Endothelial cell of umbilical vein (primary cell): Measurements from ENCODE around the gene ACTG1. TPM values are rescaled to one million over a fixed set of nuclear protein-coding genes. Genes with fewer than 3 reads are reported as not detected.

Experiments used
- BruUV-seq: library from RNA; stranded (reverse); fragments of 400-500 nt; replicated peaks from 2 replicates; lab custom pipeline; 2021; lab: Mats Ljungman, UMichigan
- CTCF ChIA-PET: fragments of 300-600, 350-600 bp; sonication (Branson Sonifier 250); formaldehyde crosslinking; loops from one replicate; lab custom pipeline; 2021; ENCODE audit warnings: antibody characterized with exemption, inconsistent platforms; lab: Charles Lee
- POLR2A ChIA-PET: fragments of 300-600, 350-600 bp; sonication (Branson Sonifier 250); formaldehyde crosslinking; loops from one replicate; lab custom pipeline; 2021; ENCODE audit warnings: antibody characterized with exemption, inconsistent platforms; lab: Charles Lee
- DNase-seq: peaks from one replicate; pipeline ENCODE4 v3.0.0-alpha.2; 2011; ENCODE audit warnings: low read depth, low spot score
- FAIRE-seq: peaks from 2 replicates; lab custom pipeline; 2011; peaks lifted over from hg19 to GRCh38; lab: Jason Lieb, UNC
- H2AFZ ChIP-seq: 2 replicates; pipeline ENCODE4 v1.6.0; 2012; ENCODE audit warnings: low read depth, low read length, control low read depth, inconsistent platforms
- H3K27ac ChIP-seq: 2 replicates; pipeline ENCODE4 v1.5.1; 2011; ENCODE audit warnings: low read depth, mild to moderate bottlenecking, control low read depth, low read length, moderate library complexity; ENCODE audit not compliant: insufficient read depth
- H3K27me3 ChIP-seq, 2 experiments: 2 replicates each; pipeline versions ENCODE4 v1.6.0 to v1.6.1; 2011; ENCODE audit warnings: low read length in 2 of 2, mixed read lengths in 1 of 2; ENCODE audit not compliant: control insufficient read depth in 2 of 2, insufficient read depth in 2 of 2
- H3K36me3 ChIP-seq, 2 experiments: 2 replicates in 1 of 2; 3 replicates in 1 of 2; pipeline ENCODE4 v1.5.1; 2011; ENCODE audit warnings: low read length in 2 of 2, mild to moderate bottlenecking in 1 of 2, moderate library complexity in 1 of 2; ENCODE audit not compliant: control insufficient read depth in 2 of 2, insufficient read depth in 2 of 2; ENCODE audit errors: extremely low read depth in 1 of 2
- H3K4me1 ChIP-seq: 3 replicates; pipeline ENCODE4 v1.5.1; 2011; ENCODE audit warnings: mild to moderate bottlenecking, low read length; ENCODE audit not compliant: control insufficient read depth, insufficient read depth; ENCODE audit errors: extremely low read depth
- H3K4me2 ChIP-seq: 2 replicates; pipeline ENCODE4 v1.6.1; 2011; ENCODE audit warnings: low read length, control low read depth, mixed read lengths; ENCODE audit not compliant: insufficient read depth
- H3K4me3 ChIP-seq, 3 experiments: fragments of 200-600 bp in 1 of 3; sonication (generic), shearing (Covaris generic) in 1 of 3; replicated peaks in 1 of 3; 2 replicates each; pipeline ENCODE4 v1.5.1; 2011 to 2016; ENCODE audit warnings: control low read depth in 3 of 3, low read length in 3 of 3, mild to moderate bottlenecking in 2 of 3, inconsistent platforms in 1 of 3, low read depth in 1 of 3, moderate library complexity in 1 of 3; ENCODE audit not compliant: insufficient read depth in 1 of 3
- H3K79me2 ChIP-seq: 2 replicates; pipeline ENCODE4 v1.6.0; 2012; ENCODE audit warnings: low read length, inconsistent platforms; ENCODE audit not compliant: control insufficient read depth, insufficient read depth
- H3K9ac ChIP-seq: replicated peaks from 2 replicates; pipeline ENCODE3; 2011; ENCODE audit warnings: low read length, control low read depth; ENCODE audit not compliant: insufficient read depth; ENCODE audit errors: extremely low read depth
- H3K9me1 ChIP-seq: replicated peaks from 3 replicates; pipeline ENCODE4 v1.6.0; 2011; ENCODE audit warnings: mild to moderate bottlenecking, low read length; ENCODE audit not compliant: control insufficient read depth, insufficient read depth; ENCODE audit errors: extremely low read depth
- H3K9me3 ChIP-seq: replicated peaks from 2 replicates; pipeline ENCODE4 v1.5.1; 2012; ENCODE audit warnings: low read length, inconsistent platforms; ENCODE audit not compliant: control insufficient read depth, insufficient read depth
- H4K20me1 ChIP-seq: replicated peaks from 2 replicates; pipeline ENCODE3; 2011; ENCODE audit warnings: mild to moderate bottlenecking, low read length; ENCODE audit not compliant: control insufficient read depth, insufficient read depth; ENCODE audit errors: extremely low read depth
- EZH2 ChIP-seq: IDR thresholded peaks from 2 replicates; pipeline ENCODE4 v1.6.1; 2012; ENCODE audit warnings: borderline replicate concordance, low read depth, mild to moderate bottlenecking, moderate library complexity, low read length, inconsistent platforms; ENCODE audit not compliant: severe bottlenecking
- FOS ChIP-seq: IDR thresholded peaks from 2 replicates; pipeline ENCODE4 v1.6.1; 2011; ENCODE audit warnings: mild to moderate bottlenecking, low read length, moderate library complexity, borderline replicate concordance; ENCODE audit not compliant: insufficient read depth
- GATA2 ChIP-seq: IDR thresholded peaks from 2 replicates; pipeline ENCODE4 v1.7.0; 2011; ENCODE audit warnings: low read depth, mild to moderate bottlenecking, moderate library complexity, mixed read lengths, low read length; ENCODE audit not compliant: insufficient read length, insufficient read depth
- JUN ChIP-seq: IDR thresholded peaks from 2 replicates; pipeline ENCODE4 v1.6.1; 2011; ENCODE audit warnings: borderline replicate concordance, low read depth; ENCODE audit not compliant: insufficient read length, insufficient read depth
- POLR2A ChIP-seq: IDR thresholded peaks from 2 replicates; pipeline ENCODE4 v1.6.1; 2012; ENCODE audit warnings: low read depth, mild to moderate bottlenecking, control low read depth, low read length
- POLR2AphosphoS5 ChIP-seq: IDR thresholded peaks from 2 replicates; pipeline ENCODE4 v1.6.1; 2012; ENCODE audit warnings: low read depth, mild to moderate bottlenecking, control low read depth, low read length, moderate library complexity; ENCODE audit not compliant: insufficient read depth
- dilution Hi-C: fragments of 300-500 bp; cut with MboI; formaldehyde crosslinking; loops from one replicate; pipeline ENCODE4 v1.15.0; 2019; ENCODE audit warnings: low sequenced_read_pairs; ENCODE audit not compliant: extremely low pct_ligation_motif_present
- intact Hi-C: fragments of 100-400 bp; cut with micrococcal nuclease; formaldehyde crosslinking; loops from one replicate; pipeline ENCODE4 v1.10.0; 2022
- polyA plus RNA-seq, 4 experiments: library from polyadenylated mRNA; depleted of rRNA in 3 of 4; stranded (reverse) in 3 of 4; unstranded in 1 of 4; fragments of >200 nt; gene quantifications; 2 replicates each; pipeline versions ENCODE4 v1.2.1 to v1.2.3, GENCODE V29; 2011 to 2012; ENCODE audit warnings: missing spikeins in 1 of 4
- total RNA-seq: library from RNA; stranded (reverse); gene quantifications from 2 replicates; pipeline ENCODE4 v1.2.3, GENCODE V29; 2021
- TF ChIP-seq, protein P1 (sequence below): IDR thresholded peaks from 2 replicates; pipeline ENCODE4 v1.6.1; 2011; ENCODE audit not compliant: insufficient read depth, insufficient read length
- TF ChIP-seq, protein P2 (sequence below), 2 donors: IDR thresholded peaks; 1 replicate in 1 of 2; 2 replicates in 1 of 2; pipeline ENCODE4 v1.5.1; 2011; ENCODE audit warnings: low read length in 2 of 2, mild to moderate bottlenecking in 2 of 2, moderate library complexity in 2 of 2, control low read depth in 1 of 2, inconsistent platforms in 1 of 2, low read depth in 1 of 2; ENCODE audit not compliant: insufficient read depth in 1 of 2; ENCODE audit errors: extremely low read depth in 1 of 2

The ACTG1 gene
- total and polyA plus RNA-seq, 2 donors (not counting 3 experiments of a cell fraction or from before 2014, with no cell fraction given), result 6,127 to 10,663 TPM

- H3K4me1 ChIP-seq, result peaks cover 7% of the 10 kb centered on the region
- H3K79me2 ChIP-seq, result no peaks in the 10 kb centered on the region
- no peak overlapping the region for H3K4me3 ChIP-seq
- TF ChIP-seq JUN, result no peak
- no peak for TF ChIP-seq FOS
- TF ChIP-seq EZH2, result no peak
- TF ChIP-seq GATA2, result no peak
- TF ChIP-seq, protein P1, sequence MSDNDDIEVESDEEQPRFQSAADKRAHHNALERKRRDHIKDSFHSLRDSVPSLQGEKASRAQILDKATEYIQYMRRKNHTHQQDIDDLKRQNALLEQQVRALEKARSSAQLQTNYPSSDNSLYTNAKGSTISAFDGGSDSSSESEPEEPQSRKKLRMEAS, result no peak
- no peak for TF ChIP-seq POLR2AphosphoS5
- TF ChIP-seq, protein P2, sequence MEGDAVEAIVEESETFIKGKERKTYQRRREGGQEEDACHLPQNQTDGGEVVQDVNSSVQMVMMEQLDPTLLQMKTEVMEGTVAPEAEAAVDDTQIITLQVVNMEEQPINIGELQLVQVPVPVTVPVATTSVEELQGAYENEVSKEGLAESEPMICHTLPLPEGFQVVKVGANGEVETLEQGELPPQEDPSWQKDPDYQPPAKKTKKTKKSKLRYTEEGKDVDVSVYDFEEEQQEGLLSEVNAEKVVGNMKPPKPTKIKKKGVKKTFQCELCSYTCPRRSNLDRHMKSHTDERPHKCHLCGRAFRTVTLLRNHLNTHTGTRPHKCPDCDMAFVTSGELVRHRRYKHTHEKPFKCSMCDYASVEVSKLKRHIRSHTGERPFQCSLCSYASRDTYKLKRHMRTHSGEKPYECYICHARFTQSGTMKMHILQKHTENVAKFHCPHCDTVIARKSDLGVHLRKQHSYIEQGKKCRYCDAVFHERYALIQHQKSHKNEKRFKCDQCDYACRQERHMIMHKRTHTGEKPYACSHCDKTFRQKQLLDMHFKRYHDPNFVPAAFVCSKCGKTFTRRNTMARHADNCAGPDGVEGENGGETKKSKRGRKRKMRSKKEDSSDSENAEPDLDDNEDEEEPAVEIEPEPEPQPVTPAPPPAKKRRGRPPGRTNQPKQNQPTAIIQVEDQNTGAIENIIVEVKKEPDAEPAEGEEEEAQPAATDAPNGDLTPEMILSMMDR (IDR thresholded peaks at IDR 0.05; ENCODE audit: extremely low read depth in 1 of 2, insufficient read depth in 1 of 2, low read depth in 1 of 2, low read length in 2 of 2), result no peak
- TF ChIP-seq POLR2A, result no peak
- no TSS peak for BruUV-seq
- ChIA-PET POLR2A (interaction anchor here (1.1 kb wide), 1 partner anchor 16 kb away, joined by 7 read pairs; no protein-coding TSS in a partner anchor), CTCF (interaction anchor here (1.3 kb wide), 1 partner anchor 8 kb away, joined by 3 read pairs; no protein-coding TSS in a partner anchor)
- H4K20me1 ChIP-seq, result no peaks in the 10 kb centered on the region
- H2AFZ ChIP-seq, result no peak overlapping the region
- no peaks in the 10 kb centered on the region for H3K9me3 ChIP-seq
- DNase-seq (no peak), FAIRE-seq (no peak)
- H3K9me1 ChIP-seq, result no peaks in the 10 kb centered on the region
- H3K27ac ChIP-seq, result no peak overlapping the region
- no peak overlapping the region for H3K9ac ChIP-seq
- dilution Hi-C loops, result no loop called here
- no peaks in the 10 kb centered on the region for H3K36me3 ChIP-seq
- H3K4me2 ChIP-seq, result no peak overlapping the region
- intact Hi-C loops, result no loop called here
- H3K27me3 ChIP-seq, result peaks cover 6 to 12% of the 10 kb centered on the region in 2 experiments
These were observed 21.4 kb downstream of the ACTG1 start for GRCh38 chr17:81491181-81491581.
